Thoracic aorta (tissue), 2 donors: ENCODE results near the gene VIPR2. TPM values are rescaled to one million over a fixed set of nuclear protein-coding genes. Genes with fewer than 3 reads are reported as not detected.

Experiments used
- ATAC-seq: fragments of 150-250 bp; one replicate; pipeline ENCODE4 v1.8.0; 2017; ENCODE audit warnings: low read depth; ENCODE audit not compliant: insufficient number of reproducible peaks, low FRiP score
- DNase-seq: peaks from one replicate; pipeline ENCODE4 v3.0.0-alpha.2; 2020; ENCODE audit warnings: low spot score
- H3K27ac ChIP-seq, 2 donors: fragments of 200-600 bp; sonication (generic); 1 replicate in 1 of 2; 2 replicates in 1 of 2; pipeline ENCODE4 v1.5.1; 2016; ENCODE audit warnings: mild to moderate bottlenecking in 2 of 2, moderate library complexity in 2 of 2
- H3K27me3 ChIP-seq: fragments of 200-600 bp; sonication (generic); replicated peaks from 2 replicates; pipeline ENCODE4 v1.6.0; 2016; ENCODE audit warnings: mild to moderate bottlenecking; ENCODE audit not compliant: insufficient read depth
- H3K36me3 ChIP-seq: fragments of 200-600 bp; sonication (generic); one replicate; pipeline ENCODE4 v1.5.1; 2016
- H3K4me1 ChIP-seq, 2 donors: fragments of 200-600 bp; sonication (generic); 1 replicate in 1 of 2; 2 replicates in 1 of 2; pipeline versions ENCODE4 v1.5.1 to v1.6.0; 2016; ENCODE audit warnings: low read depth in 2 of 2, mild to moderate bottlenecking in 1 of 2; ENCODE audit not compliant: control insufficient read depth in 1 of 2
- H3K4me3 ChIP-seq: fragments of 200-600 bp; sonication (generic); 2 replicates; pipeline ENCODE4 v1.5.1; 2016; ENCODE audit warnings: mild to moderate bottlenecking
- H3K9me3 ChIP-seq: fragments of 200-600 bp; sonication (generic); 2 replicates; pipeline ENCODE4 v1.5.1; 2016
- total RNA-seq, 2 donors: library from RNA; depleted of rRNA; stranded (reverse); fragments of >200 nt; gene quantifications; one replicate each; pipeline versions ENCODE4 v1.1.0 to v1.2.3, GENCODE V29; 2016
- TF ChIP-seq, protein P1 (sequence below): fragments of 200-600 bp; sonication (generic); IDR thresholded peaks from one replicate; pipeline ENCODE4 v1.5.1; 2019; ENCODE audit warnings: antibody characterized with exemption

The VIPR2 gene
- total RNA-seq, 2 donors from 2014 or later = 18.3 to 29.5 TPM

DNA sequence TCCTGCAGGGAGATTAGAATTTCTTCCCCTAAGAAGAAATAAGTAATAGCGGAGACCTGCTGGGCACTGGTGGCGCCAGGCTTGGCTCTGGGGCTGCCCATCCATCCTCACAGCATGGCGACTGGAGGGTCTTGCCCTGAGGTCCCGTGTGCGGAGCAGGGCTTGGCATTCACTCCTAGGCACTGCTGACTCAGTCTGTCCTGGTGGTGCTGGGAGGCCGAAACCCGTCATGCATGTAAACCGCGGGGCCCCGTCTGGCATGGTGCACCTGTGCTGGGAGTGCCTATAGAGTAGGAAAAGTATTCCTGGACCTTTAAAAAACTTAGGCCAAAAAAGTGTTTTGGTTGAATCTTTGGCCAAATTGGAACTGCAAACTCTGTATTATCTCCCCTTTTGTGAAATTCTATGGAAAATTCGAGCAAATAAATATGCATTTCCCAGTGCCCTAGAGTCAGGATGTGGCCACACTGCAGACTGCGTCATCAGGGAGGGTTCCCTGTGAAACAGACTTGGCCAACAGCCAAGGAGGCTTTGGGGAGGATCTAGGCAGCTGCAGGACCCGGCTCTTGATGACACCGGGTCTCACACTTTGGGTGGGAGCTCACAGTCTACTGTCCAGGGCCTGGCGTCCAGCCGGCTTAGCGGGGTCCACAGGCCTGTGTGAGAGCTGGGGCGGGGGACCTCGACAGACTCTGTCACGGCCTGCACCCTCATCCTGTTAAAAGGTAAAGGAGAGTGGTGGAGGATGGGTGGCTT, 122.3 kb downstream of the VIPR2 start:
- no peak for DNase-seq
- Histone ChIP-seq H3K4me1 (peaks cover 8 to 14% of the 10 kb centered on the region in 2 donors), H3K27me3 (no peaks in the 10 kb centered on the region), H3K9me3 (no peaks in the 10 kb centered on the region), H3K27ac (no peak overlapping the region), H3K4me3 (no peak overlapping the region), H3K36me3 (no peaks in the 10 kb centered on the region)
- ATAC-seq = no peak
- TF ChIP-seq, protein P1, sequence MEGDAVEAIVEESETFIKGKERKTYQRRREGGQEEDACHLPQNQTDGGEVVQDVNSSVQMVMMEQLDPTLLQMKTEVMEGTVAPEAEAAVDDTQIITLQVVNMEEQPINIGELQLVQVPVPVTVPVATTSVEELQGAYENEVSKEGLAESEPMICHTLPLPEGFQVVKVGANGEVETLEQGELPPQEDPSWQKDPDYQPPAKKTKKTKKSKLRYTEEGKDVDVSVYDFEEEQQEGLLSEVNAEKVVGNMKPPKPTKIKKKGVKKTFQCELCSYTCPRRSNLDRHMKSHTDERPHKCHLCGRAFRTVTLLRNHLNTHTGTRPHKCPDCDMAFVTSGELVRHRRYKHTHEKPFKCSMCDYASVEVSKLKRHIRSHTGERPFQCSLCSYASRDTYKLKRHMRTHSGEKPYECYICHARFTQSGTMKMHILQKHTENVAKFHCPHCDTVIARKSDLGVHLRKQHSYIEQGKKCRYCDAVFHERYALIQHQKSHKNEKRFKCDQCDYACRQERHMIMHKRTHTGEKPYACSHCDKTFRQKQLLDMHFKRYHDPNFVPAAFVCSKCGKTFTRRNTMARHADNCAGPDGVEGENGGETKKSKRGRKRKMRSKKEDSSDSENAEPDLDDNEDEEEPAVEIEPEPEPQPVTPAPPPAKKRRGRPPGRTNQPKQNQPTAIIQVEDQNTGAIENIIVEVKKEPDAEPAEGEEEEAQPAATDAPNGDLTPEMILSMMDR = no peak

DNA sequence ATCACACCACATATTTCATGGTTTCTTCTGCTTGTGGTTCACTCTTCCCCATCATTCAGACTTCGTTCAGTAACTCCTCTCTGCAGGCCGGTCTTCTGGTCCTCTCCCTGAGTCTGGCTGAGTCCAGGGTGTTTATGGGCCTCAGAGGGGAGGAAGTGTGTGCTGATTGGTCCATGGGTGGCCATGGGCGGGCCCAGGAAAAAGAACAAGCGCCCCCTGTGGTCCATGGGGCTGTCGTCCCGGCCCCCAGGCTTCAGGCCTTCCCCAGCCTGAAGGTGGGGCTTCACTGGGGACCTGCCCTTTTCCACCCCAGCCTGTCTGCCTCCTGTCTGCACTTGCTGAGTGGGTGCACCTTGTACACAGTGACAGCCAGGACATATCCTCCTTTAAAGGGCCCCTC, 123.7 kb downstream of the VIPR2 start:
- DNase-seq (no peak), ATAC-seq (no peak)
- no peaks in the 10 kb centered on the region for H3K27me3 ChIP-seq
- peaks cover 10 to 20% of the 10 kb centered on the region in 2 donors for H3K4me1 ChIP-seq
- H3K4me3 ChIP-seq = no peak overlapping the region
- no peaks in the 10 kb centered on the region for H3K9me3 ChIP-seq
- H3K27ac ChIP-seq = no peak overlapping the region
- H3K36me3 ChIP-seq = no peaks in the 10 kb centered on the region
- TF ChIP-seq, protein P1 = no peak

DNA sequence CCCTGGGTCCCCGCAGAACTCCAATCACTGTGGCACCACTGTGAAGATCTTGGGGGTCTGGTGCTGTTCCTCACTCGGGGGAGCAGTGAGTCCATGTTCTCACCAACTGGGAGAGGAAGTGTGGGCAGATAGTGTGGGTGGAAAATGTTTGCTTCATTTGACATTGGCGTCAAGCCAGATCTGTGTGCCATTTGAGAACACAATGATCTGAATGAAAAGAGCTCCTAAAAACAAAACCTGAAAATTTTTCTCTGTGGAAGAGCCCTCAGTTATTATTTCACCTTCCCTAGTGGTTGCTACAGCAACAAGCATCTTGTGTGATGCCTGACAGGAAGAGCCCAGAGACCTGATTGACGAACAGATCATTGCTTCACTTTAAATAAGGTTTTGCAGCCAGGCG, 125.6 kb downstream of the VIPR2 start:
- H3K4me3 ChIP-seq = no peak overlapping the region
- DNase-seq = no peak
- ATAC-seq = no peak
- H3K9me3 ChIP-seq = no peaks in the 10 kb centered on the region
- H3K27me3 ChIP-seq = no peaks in the 10 kb centered on the region
- H3K36me3 ChIP-seq = no peaks in the 10 kb centered on the region
- TF ChIP-seq, protein P1 = no peak
- peak overlapping the region; percentile 67 to 79 for H3K27ac ChIP-seq
- H3K4me1 ChIP-seq = peaks cover 28 to 38% of the 10 kb centered on the region in 2 donors

DNA sequence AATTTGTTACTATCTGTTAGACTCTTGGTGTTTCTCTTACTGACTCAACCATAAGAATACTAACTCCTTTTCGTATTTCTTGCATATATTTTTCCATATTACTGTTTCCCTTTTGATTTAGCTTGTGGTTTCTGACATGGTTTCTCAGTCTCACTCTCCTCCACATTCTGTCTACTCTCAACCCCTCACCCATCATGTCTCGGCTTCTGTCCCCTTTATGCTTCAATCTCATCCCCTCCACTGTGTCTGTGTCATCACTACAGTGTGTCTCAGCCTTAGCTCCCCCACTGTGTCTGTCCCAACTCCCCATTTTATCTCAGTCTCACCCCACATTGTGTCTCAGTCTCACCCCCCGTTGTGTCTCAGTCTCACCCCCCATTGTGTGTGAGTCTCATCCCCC, 126.9 kb downstream of the VIPR2 start:
- peak overlapping the region; percentile 27 to 97 for H3K27ac ChIP-seq
- H3K4me3 ChIP-seq = no peak overlapping the region
- ATAC-seq (no peak), DNase-seq (no peak)
- H3K4me1 ChIP-seq = peaks cover 38 to 52% of the 10 kb centered on the region in 2 donors
- no peaks in the 10 kb centered on the region for H3K27me3 ChIP-seq
- no peaks in the 10 kb centered on the region for H3K9me3 ChIP-seq
- H3K36me3 ChIP-seq = no peaks in the 10 kb centered on the region
- TF ChIP-seq, protein P1 = no peak

DNA sequence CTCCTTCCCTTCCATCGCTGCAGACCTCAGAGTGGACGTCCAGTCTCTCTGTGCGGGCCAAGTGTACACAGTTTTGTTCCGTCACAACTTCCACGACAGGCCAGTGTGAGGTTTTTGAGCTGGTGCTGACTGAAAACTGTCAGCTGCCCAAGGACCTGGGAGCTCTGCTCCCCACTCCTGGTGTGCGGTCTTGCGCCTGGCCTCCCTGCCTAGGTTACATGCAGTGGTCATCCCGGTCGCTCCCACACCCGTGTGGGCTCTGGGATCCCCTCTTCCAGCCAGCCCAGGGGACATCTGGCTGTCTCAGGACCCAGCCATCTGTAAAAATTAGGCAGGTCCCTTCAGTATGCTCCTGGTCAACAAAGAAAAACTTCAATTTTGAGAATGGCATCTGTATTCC, 127.5 kb downstream of the VIPR2 start:
- peak overlapping the region; percentile 92 to 97 for H3K27ac ChIP-seq
- ATAC-seq (no peak), DNase-seq (no peak)
- H3K9me3 ChIP-seq = no peaks in the 10 kb centered on the region
- H3K4me1 ChIP-seq = peaks cover 39 to 58% of the 10 kb centered on the region in 2 donors
- H3K36me3 ChIP-seq = no peaks in the 10 kb centered on the region
- no peaks in the 10 kb centered on the region for H3K27me3 ChIP-seq
- TF ChIP-seq, protein P1 = no peak
- no peak overlapping the region for H3K4me3 ChIP-seq
